Measurements from ENCODE around the gene GNAZ.

GRCh38 chr22:23083315-23084021 is 13.1 kb downstream of the GNAZ start:
- TF ChIP-seq CTCF (conservative IDR thresholded peaks at IDR 0.05) (no peak), EZH2 (IDR thresholded peaks at IDR 0.05; ENCODE audit: low read depth) (no peak)
